K562 (cell line): Measurements from ENCODE around the gene KCNK16. TPM values are rescaled to one million over a fixed set of nuclear protein-coding genes. Genes with fewer than 3 reads are reported as not detected.

Experiments used
- ATAC-seq: fragments of 200-7000 bp; cut with Tn5 transposase; 3 replicates; pipeline ENCODE4 v1.9.1; 2020; ENCODE audit warnings: moderate library complexity
- BruUV-seq: library from RNA; stranded (reverse); fragments of 400-500 nt; replicated peaks from 2 replicates; lab custom pipeline; 2021; lab: Mats Ljungman, UMichigan
- CTCF ChIA-PET: fragments of 300-600 bp; formaldehyde crosslinking; extraction: SDS; loops from one replicate; lab custom pipeline; 2021; ENCODE audit warnings: low intra/inter-chr PET ratio; lab: Yijun Ruan, JAX
- POLR2A ChIA-PET: fragments of 300-600, 350-650 bp; sonication (Branson Sonifier 250); formaldehyde crosslinking; extraction: SDS; loops from one replicate; lab custom pipeline; 2021; ENCODE audit warnings: antibody characterized with exemption, inconsistent platforms; lab: Yijun Ruan, JAX
- DNase-seq, 4 experiments: peaks; one replicate each; pipeline versions ENCODE4 v3.0.0 to v3.0.0-alpha.2; 2011 to 2018; ENCODE audit warnings: low spot score in 3 of 4, mixed read lengths in 3 of 4; ENCODE audit errors: extremely low read depth in 1 of 4
- FAIRE-seq: peaks from 2 replicates; lab custom pipeline; 2011; peaks lifted over from hg19 to GRCh38; lab: Jason Lieb, UNC
- H2AFZ ChIP-seq: 2 replicates; pipeline ENCODE4 v1.6.0; 2011; ENCODE audit warnings: low read depth, low read length, control low read depth, inconsistent platforms
- H3K27ac ChIP-seq: fragments of 200-600 bp; 3 replicates; pipeline ENCODE4 v1.8.0; 2011; ENCODE audit warnings: low read depth, mild to moderate bottlenecking, control low read depth, inconsistent platforms, low read length, moderate library complexity, mixed read lengths; ENCODE audit errors: extremely low read depth
- H3K27me3 ChIP-seq, 2 experiments: fragments of 300-600 bp in 1 of 2; 2 replicates in 1 of 2; 3 replicates in 1 of 2; pipeline versions ENCODE4 v1.6.0 to v1.8.0; 2011; ENCODE audit warnings: inconsistent platforms in 2 of 2, low read length in 2 of 2, mild to moderate bottlenecking in 1 of 2, mixed read lengths in 1 of 2, moderate library complexity in 1 of 2; ENCODE audit not compliant: control insufficient read depth in 2 of 2, insufficient read depth in 2 of 2
- H3K36me3 ChIP-seq: fragments of 300-600 bp; 3 replicates; pipeline ENCODE4 v1.8.0; 2011; ENCODE audit warnings: mild to moderate bottlenecking, low read length, inconsistent platforms; ENCODE audit not compliant: control insufficient read depth, insufficient read depth
- H3K4me1 ChIP-seq, 2 experiments: fragments of 200-600 bp in 1 of 2; replicated peaks in 1 of 2; 2 replicates in 1 of 2; 3 replicates in 1 of 2; pipeline versions ENCODE4 v1.5.1 to v1.8.0; 2011; ENCODE audit warnings: inconsistent platforms in 2 of 2, low read length in 2 of 2, mild to moderate bottlenecking in 1 of 2, mixed read lengths in 1 of 2, moderate library complexity in 1 of 2; ENCODE audit not compliant: control insufficient read depth in 2 of 2, insufficient read depth in 2 of 2
- H3K4me2 ChIP-seq: 2 replicates; pipeline ENCODE4 v1.6.1; 2011; ENCODE audit warnings: low read length, control low read depth, inconsistent platforms, mixed read lengths; ENCODE audit not compliant: insufficient read depth
- H3K4me3 ChIP-seq: fragments of 200-600 bp; sonication (generic), shearing (Covaris generic); 2 replicates; pipeline ENCODE4 v1.5.1; 2016; ENCODE audit warnings: control low read depth, inconsistent platforms
- H3K79me2 ChIP-seq: fragments of 200-600 bp; 3 replicates; pipeline ENCODE4 v1.8.0; 2011; ENCODE audit warnings: low read length, inconsistent platforms; ENCODE audit not compliant: control insufficient read depth, insufficient read depth
- H3K9ac ChIP-seq, 2 experiments: 2 replicates each; pipeline versions ENCODE4 v1.6.0 to v1.6.1; 2011; ENCODE audit warnings: low read depth in 2 of 2, low read length in 2 of 2, control low read depth in 1 of 2, inconsistent platforms in 1 of 2, mild to moderate bottlenecking in 1 of 2, mixed read lengths in 1 of 2; ENCODE audit not compliant: insufficient read depth in 1 of 2
- H3K9me1 ChIP-seq: one replicate; pipeline ENCODE4 v1.6.0; 2011; ENCODE audit warnings: inconsistent platforms, mild to moderate bottlenecking, low read length, moderate library complexity; ENCODE audit not compliant: control insufficient read depth, insufficient read depth
- H3K9me3 ChIP-seq: replicated peaks from 2 replicates; pipeline ENCODE4 v1.5.1; 2011; ENCODE audit warnings: low read depth, low read length, inconsistent platforms; ENCODE audit not compliant: control insufficient read depth, insufficient read depth
- H4K20me1 ChIP-seq: replicated peaks from 2 replicates; pipeline ENCODE4 v1.6.1; 2011; ENCODE audit warnings: low read length, inconsistent platforms, mixed read lengths; ENCODE audit not compliant: control insufficient read depth, insufficient read depth
- CEBPG ChIP-seq, 3 experiments: fragments of 200-800 bp in 1 of 3; sonication (Bioruptor generic) in 1 of 3; sonication (generic) in 1 of 3; formaldehyde crosslinking in 1 of 3; IDR thresholded peaks in 2 of 3; conservative IDR thresholded peaks in 1 of 3; 2 replicates each; pipeline versions ENCODE4 v1.6.1 to v1.8.0; 2016 to 2022; ENCODE audit warnings: missing compliant biosample characterization in 2 of 3, missing genetic modification characterization in 2 of 3, mild to moderate bottlenecking in 1 of 3, missing genetic modification reagents in 1 of 3
- CHCHD3 ChIP-seq: fragments of 250-450 bp; sonication (Bioruptor Pico); IDR thresholded peaks from 2 replicates; pipeline ENCODE4 v2.1.2; 2022; ENCODE audit warnings: mild to moderate bottlenecking
- E2F3 ChIP-seq: fragments of 250-450 bp; sonication (Bioruptor Pico); IDR thresholded peaks from 2 replicates; pipeline ENCODE4 v1.4.0; 2020; ENCODE audit warnings: mild to moderate bottlenecking
- E2F6 ChIP-seq, 2 experiments: IDR thresholded peaks; 2 replicates each; pipeline ENCODE4 v1.6.1; 2011; ENCODE audit warnings: borderline replicate concordance in 1 of 2, control low read depth in 1 of 2, low read depth in 1 of 2, low read length in 1 of 2, mild to moderate bottlenecking in 1 of 2, mixed read lengths in 1 of 2, moderate library complexity in 1 of 2; ENCODE audit not compliant: insufficient read depth in 1 of 2, insufficient read length in 1 of 2, poor library complexity in 1 of 2, severe bottlenecking in 1 of 2; ENCODE audit errors: extremely low read depth in 1 of 2
- ERF ChIP-seq: fragments of 450-650 bp; formaldehyde crosslinking; IDR thresholded peaks from 2 replicates; pipeline ENCODE4 v1.4.0; 2020; ENCODE audit warnings: mild to moderate bottlenecking, mixed read lengths
- GABPA ChIP-seq: fragments of 200-800 bp; sonication (Bioruptor generic); conservative IDR thresholded peaks from 2 replicates; pipeline ENCODE4 v1.6.1; 2016; ENCODE audit warnings: low read depth, missing genetic modification characterization, missing compliant biosample characterization
- HDAC2 ChIP-seq: fragments of 450-650 bp; IDR thresholded peaks from 2 replicates; pipeline ENCODE4 v1.6.1; 2016; ENCODE audit warnings: mild to moderate bottlenecking
- HNRNPK ChIP-seq: fragments of 200-400 bp; formaldehyde crosslinking; IDR thresholded peaks from one replicate; pipeline ENCODE4 v1.6.1; 2018; ENCODE audit warnings: mild to moderate bottlenecking, low read depth, low read length; ENCODE audit not compliant: poor library complexity, severe bottlenecking
- KLF13 ChIP-seq: fragments of 450-650 bp; IDR thresholded peaks from 2 replicates; pipeline ENCODE4 v1.6.1; 2016; ENCODE audit warnings: missing genetic modification characterization, low read depth, mild to moderate bottlenecking, missing compliant biosample characterization, moderate library complexity, borderline replicate concordance
- MYBL2 ChIP-seq, 2 experiments: fragments of 450-650 bp in 1 of 2; sonication (generic) in 1 of 2; formaldehyde crosslinking in 1 of 2; IDR thresholded peaks; 2 replicates each; pipeline versions ENCODE4 v1.6.1 to v1.8.1; 2017 to 2022; ENCODE audit warnings: borderline replicate concordance in 1 of 2, inconsistent platforms in 1 of 2, low read depth in 1 of 2, mild to moderate bottlenecking in 1 of 2, missing genetic modification reagents in 1 of 2, moderate library complexity in 1 of 2
- NONO ChIP-seq, 2 experiments: fragments of 200-400 bp in 1 of 2; fragments of 450-650 bp in 1 of 2; formaldehyde crosslinking in 1 of 2; IDR thresholded peaks; 2 replicates each; pipeline ENCODE4 v1.6.1; 2017; ENCODE audit warnings: low read depth in 2 of 2, mild to moderate bottlenecking in 2 of 2, moderate library complexity in 2 of 2, low read length in 1 of 2
- PYGO2 ChIP-seq: fragments of 450-650 bp; IDR thresholded peaks from 2 replicates; pipeline ENCODE4 v1.6.1; 2016; ENCODE audit warnings: mild to moderate bottlenecking, missing genetic modification characterization, moderate library complexity, missing compliant biosample characterization
- RBM22 ChIP-seq: fragments of 200-400 bp; formaldehyde crosslinking; IDR thresholded peaks from 2 replicates; pipeline ENCODE4 v1.6.1; 2018; ENCODE audit warnings: low read length, low read depth; ENCODE audit not compliant: poor library complexity, severe bottlenecking
- SOX6 ChIP-seq: fragments of 450-650 bp; IDR thresholded peaks from 2 replicates; pipeline ENCODE4 v1.6.1; 2014; ENCODE audit warnings: mild to moderate bottlenecking
- TCF7 ChIP-seq: sonication (generic); IDR thresholded peaks from 2 replicates; pipeline ENCODE4 v1.6.1; 2016; ENCODE audit warnings: antibody characterized with exemption, borderline replicate concordance
- ZNF780A ChIP-seq: fragments of 250-450 bp; sonication (Bioruptor Pico); IDR thresholded peaks from 2 replicates; pipeline ENCODE4 v1.5.0; 2021; ENCODE audit warnings: mild to moderate bottlenecking
- WGBS: fragments of 100-300 bp; shearing (Covaris generic); methylation state at CpG from one replicate; pipeline ENCODE4 v1.1.6; 2016; ENCODE audit warnings: low coverage, mixed read lengths; ENCODE audit not compliant: insufficient coverage; ENCODE audit errors: missing lambda C conversion rate; 5-methylcytosine and 5-hydroxymethylcytosine counted together
- in situ Hi-C: fragments of 300-500 bp; cut with MboI; formaldehyde crosslinking; loops from 4 replicates; pipeline ENCODE4 v1.15.0; 2018; ENCODE audit warnings: inconsistent platforms, mixed read lengths
- intact Hi-C: fragments of 100-400 bp; cut with micrococcal nuclease; formaldehyde crosslinking; loops from 2 replicates; pipeline ENCODE4 v1.14.2; 2022
- polyA plus RNA-seq, 8 experiments: library from polyadenylated mRNA; depleted of rRNA in 4 of 8; stranded (reverse) in 5 of 8; unstranded in 3 of 8; fragments of >200 nt; fragmentation: Nextera tagmentation in 2 of 8; fragmentation: Illumina TruSeq in 1 of 8; extraction: Ambion mirVana in 2 of 8; extraction: Trizol in 1 of 8; gene quantifications; 2 replicates each; pipeline versions ENCODE4 v1.2.1 to v1.2.3, GENCODE V29; 2011 to 2014; ENCODE audit warnings: inconsistent platforms in 1 of 8, missing spikeins in 1 of 8
- total RNA-seq, 7 experiments: library from RNA; depleted of rRNA in 6 of 7; stranded (reverse); fragments of >200 nt in 6 of 7; fragmentation: Illumina TruSeq in 2 of 7; extraction: Trizol in 2 of 7; gene quantifications; 2 replicates each; pipeline versions ENCODE4 v1.2.1 to v1.2.3, GENCODE V29; 2011 to 2021; ENCODE audit warnings: low replicate concordance in 1 of 7

Gene KCNK16
- total and polyA plus RNA-seq, 9 of the 15 experiments (the other 6 are each of a cell fraction or from before 2014, with no cell fraction given): not detected

DNA sequence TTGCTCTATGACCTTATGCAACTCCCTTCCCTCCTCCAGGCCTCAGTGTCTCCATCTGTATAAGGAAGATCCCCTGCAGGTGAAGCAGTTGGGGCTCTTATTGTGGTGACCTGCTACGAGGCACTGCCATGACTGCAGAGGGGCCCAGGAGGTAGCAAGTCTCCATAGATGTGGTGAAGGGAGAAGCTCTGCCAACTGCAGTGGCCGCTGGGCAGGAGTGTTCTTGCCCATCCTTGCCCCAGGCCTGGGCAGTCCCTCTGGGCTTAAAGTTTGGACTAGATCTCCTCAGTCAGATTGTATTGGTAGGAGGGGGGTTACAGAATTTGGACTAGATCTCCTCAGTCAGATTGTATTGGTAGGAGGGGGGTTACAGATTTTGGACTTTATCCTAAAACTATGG lies 20.5 kb downstream of the KCNK16 start:
- POLR2A ChIA-PET: interaction anchor here (0.6 to 1.7 kb wide), 3 partner anchors 131 to 150 kb away, joined by 4 to 6 read pairs (median 5); no protein-coding TSS in a partner anchor
- H3K79me2 ChIP-seq: no peaks in the 10 kb centered on the region
- H3K36me3 ChIP-seq: no peaks in the 10 kb centered on the region
- intact Hi-C loops (loop anchor here (1.0 to 5.0 kb wide), 2 partner anchors 215 to 329 kb away; no protein-coding TSS in a partner anchor), in situ Hi-C loops (loop anchor here (5.0 kb wide), 2 partner anchors 135 to 430 kb away; no protein-coding TSS in a partner anchor)
- H3K27me3 ChIP-seq: peaks cover 31 to 67% of the 10 kb centered on the region in 2 experiments
- ATAC-seq (no peak), FAIRE-seq (no peak), DNase-seq (no peak)
- H2AFZ ChIP-seq: no peak overlapping the region
- no peak overlapping the region for H3K9ac ChIP-seq
- TF ChIP-seq MYBL2 (IDR thresholded peaks at IDR 0.05; ENCODE audit: low read depth) (no peak), MYBL2 (CRISPR knock-in tag; IDR thresholded peaks at IDR 0.05; ENCODE audit: borderline replicate concordance) (no peak), SOX6 (no peak), PYGO2 (tag) (no peak), CHCHD3 (no peak), KLF13 (tag) (no peak), ERF (CRISPR knock-in tag) (no peak), HNRNPK (no peak), HDAC2 (no peak), TCF7 (no peak), NONO (IDR thresholded peaks at IDR 0.05; ENCODE audit: low read depth in 2 of 2, low read length in 1 of 2) (no peak), CEBPG (CRISPR knock-in tag; IDR thresholded peaks at IDR 0.05) (no peak), CEBPG (tag; conservative IDR thresholded peaks at IDR 0.05 in 1 of 2, IDR thresholded peaks at IDR 0.05 in 1 of 2) (no peak), ZNF780A (CRISPR knock-in tag) (no peak), RBM22 (no peak), E2F6 (IDR thresholded peaks at IDR 0.05; ENCODE audit: borderline replicate concordance in 1 of 2, extremely low read depth in 1 of 2, insufficient read depth in 1 of 2, insufficient read length in 1 of 2, low read depth in 1 of 2, low read length in 1 of 2, poor library complexity in 1 of 2, severe bottlenecking in 1 of 2) (no peak), E2F3 (CRISPR knock-in tag) (no peak), GABPA (tag) (no peak)
- no peak overlapping the region for H3K4me3 ChIP-seq
- H3K9me3 ChIP-seq: no peaks in the 10 kb centered on the region
- H3K27ac ChIP-seq: no peak overlapping the region
- 6% methylated on average over 2 of the region's 2 CpGs for WGBS
- no TSS peak for BruUV-seq
- H3K4me2 ChIP-seq: no peak overlapping the region
- peaks cover 7% of the 10 kb centered on the region for H3K9me1 ChIP-seq
- peaks cover 13% of the 10 kb centered on the region; the same call in 1 of the 2 replicates for H4K20me1 ChIP-seq
- CTCF ChIA-PET: interaction anchor here (0.7 to 4.0 kb wide), 3 partner anchors 135 to 314 kb away, joined by 3 to 84 read pairs (median 6); no protein-coding TSS in a partner anchor
- H3K4me1 ChIP-seq: peaks cover 0 to 13% of the 10 kb centered on the region in 2 experiments; a peak in 3 of 5 replicates
